ENCODE data around the gene ZDHHC1.

Gene ZDHHC1

GRCh38 chr16:67445126-67445426, 28.8 kb upstream of the ZDHHC1 start:
- no peak for DNase-seq (ENCODE audit: low read depth)
- TF ChIP-seq CTCF (IDR thresholded peaks at IDR 0.05; ENCODE audit: control insufficient read depth, insufficient read depth, low read depth, low read length, missing control alignments): no peak
- H3K4me3 ChIP-seq (ENCODE audit: control insufficient read depth, low read depth, low read length): no peak overlapping the region

- no peak for DNase-seq (ENCODE audit: low read depth)
- H3K4me3 ChIP-seq (ENCODE audit: control insufficient read depth, low read depth, low read length): no peak overlapping the region
- TF ChIP-seq CTCF (IDR thresholded peaks at IDR 0.05; ENCODE audit: control insufficient read depth, insufficient read depth, low read depth, low read length, missing control alignments): no peak
These were observed 28.2 kb upstream of the ZDHHC1 start for GRCh38 chr16:67444259-67445125.

- no peak for TF ChIP-seq CTCF (IDR thresholded peaks at IDR 0.05; ENCODE audit: control insufficient read depth, insufficient read depth, low read depth, low read length, missing control alignments)
- DNase-seq (ENCODE audit: low read depth): no peak
- H3K4me3 ChIP-seq (ENCODE audit: control insufficient read depth, low read depth, low read length): no peak overlapping the region
These were observed 27.0 kb upstream of the ZDHHC1 start for GRCh38 chr16:67443265-67443664.

GRCh38 chr16:67442581-67443255, 26.4 kb upstream of the ZDHHC1 start:
- H3K4me3 ChIP-seq (ENCODE audit: control insufficient read depth, low read depth, low read length): no peak overlapping the region
- TF ChIP-seq CTCF (IDR thresholded peaks at IDR 0.05; ENCODE audit: control insufficient read depth, insufficient read depth, low read depth, low read length, missing control alignments): no peak
- no peak for DNase-seq (ENCODE audit: low read depth)

GRCh38 chr16:67441907-67442306, 25.6 kb upstream of the ZDHHC1 start:
- DNase-seq (ENCODE audit: low read depth): no peak
- no peak for TF ChIP-seq CTCF (IDR thresholded peaks at IDR 0.05; ENCODE audit: control insufficient read depth, insufficient read depth, low read depth, low read length, missing control alignments)
- H3K4me3 ChIP-seq (ENCODE audit: control insufficient read depth, low read depth, low read length): no peak overlapping the region

- DNase-seq (ENCODE audit: low read depth): no peak
- H3K4me3 ChIP-seq (ENCODE audit: control insufficient read depth, low read depth, low read length): no peak overlapping the region
- no peak for TF ChIP-seq CTCF (IDR thresholded peaks at IDR 0.05; ENCODE audit: control insufficient read depth, insufficient read depth, low read depth, low read length, missing control alignments)
These were observed 25.0 kb upstream of the ZDHHC1 start for GRCh38 chr16:67441271-67441753.

Measured in AG09309 (cell line).